Measurements from ENCODE around the gene STRIP2.
"Not testable (repeated sequence)": the region's sequence is repeated elsewhere in the genome, so short reads cannot be mapped to it uniquely, and the experiment has no call there.

DNA sequence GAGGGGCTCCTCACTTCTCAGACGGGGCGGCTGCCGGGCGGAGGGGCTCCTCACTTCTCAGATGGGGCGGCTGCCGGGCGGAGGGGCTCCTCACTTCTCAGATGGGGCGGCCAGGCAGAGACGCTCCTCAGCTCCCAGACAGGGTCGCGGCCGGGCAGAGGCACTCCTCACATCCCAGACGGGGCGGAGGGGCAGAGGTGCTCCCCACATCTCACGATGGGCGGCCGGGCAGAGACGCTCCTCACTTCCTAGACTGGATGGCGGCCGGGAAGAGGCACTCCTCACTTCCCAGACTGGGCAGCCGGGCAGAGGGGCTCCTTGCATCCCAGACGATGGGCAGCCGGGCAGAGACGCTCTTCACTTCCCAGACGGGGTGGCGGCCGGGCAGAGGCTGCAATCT is 42.2 kb downstream of the STRIP2 start:
- TF ChIP-seq, protein P1, sequence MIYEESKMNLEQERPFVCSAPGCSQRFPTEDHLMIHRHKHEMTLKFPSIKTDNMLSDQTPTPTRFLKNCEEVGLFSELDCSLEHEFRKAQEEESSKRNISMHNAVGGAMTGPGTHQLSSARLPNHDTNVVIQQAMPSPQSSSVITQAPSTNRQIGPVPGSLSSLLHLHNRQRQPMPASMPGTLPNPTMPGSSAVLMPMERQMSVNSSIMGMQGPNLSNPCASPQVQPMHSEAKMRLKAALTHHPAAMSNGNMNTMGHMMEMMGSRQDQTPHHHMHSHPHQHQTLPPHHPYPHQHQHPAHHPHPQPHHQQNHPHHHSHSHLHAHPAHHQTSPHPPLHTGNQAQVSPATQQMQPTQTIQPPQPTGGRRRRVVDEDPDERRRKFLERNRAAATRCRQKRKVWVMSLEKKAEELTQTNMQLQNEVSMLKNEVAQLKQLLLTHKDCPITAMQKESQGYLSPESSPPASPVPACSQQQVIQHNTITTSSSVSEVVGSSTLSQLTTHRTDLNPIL (CRISPR knock-in tag; IDR thresholded peaks at IDR 0.05; ENCODE audit: low read depth): not testable (repeated sequence)
- not testable (repeated sequence) for TF ChIP-seq TCF4 (CRISPR knock-in tag; IDR thresholded peaks at IDR 0.05; ENCODE audit: borderline replicate concordance)
